Measurements from ENCODE around the gene PHLDB2. TPM values are rescaled to one million over a fixed set of nuclear protein-coding genes. Genes with fewer than 3 reads are reported as not detected.

PHLDB2 gene
- total and polyA plus RNA-seq, 2 of the 13 experiments (the other 11 are each of a cell fraction or from before 2014, with no cell fraction given) = 8.4 to 23.6 TPM

DNA sequence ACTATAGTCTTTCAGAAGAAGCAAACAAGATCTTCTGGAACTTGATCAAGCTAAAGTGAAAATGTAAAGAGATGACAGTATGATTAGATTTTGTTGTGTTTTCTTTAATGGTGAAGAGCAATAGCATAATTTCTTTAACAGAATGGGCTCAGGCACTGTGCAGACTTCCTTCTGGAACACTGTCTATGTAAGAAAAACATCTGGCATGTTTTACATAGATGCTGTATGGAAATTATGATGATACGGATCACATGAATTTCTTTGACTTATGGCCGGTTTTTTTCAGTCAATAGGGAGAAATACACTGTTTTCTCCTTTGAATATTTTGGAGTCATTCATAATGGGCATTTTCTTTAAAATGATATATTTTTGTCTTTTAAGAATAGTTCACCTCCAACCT, 42.6 kb downstream of the PHLDB2 start:
- peaks cover 14% of the 10 kb centered on the region for H3K4me1 ChIP-seq (ENCODE audit: insufficient read depth, low read length)
- ATAC-seq = no peak
- FAIRE-seq = no peak
- POLR2A ChIA-PET = no interaction called here
- no peaks in the 10 kb centered on the region; a peak in 1 of 5 replicates for H3K36me3 ChIP-seq (replicated peaks in 1 of 2; ENCODE audit: control insufficient read depth in 1 of 2, insufficient read depth in 2 of 2, low read length in 2 of 2)
- no peaks in the 10 kb centered on the region for H3K79me2 ChIP-seq (ENCODE audit: insufficient read depth, low read length)
- no TSS peak for BruUV-seq (replicated peaks)
- no peaks in the 10 kb centered on the region for H3K27me3 ChIP-seq (ENCODE audit: control insufficient read depth in 1 of 2, insufficient read depth in 2 of 2, low read length in 2 of 2)
- no peaks in the 10 kb centered on the region for H4K20me1 ChIP-seq (ENCODE audit: insufficient read depth, low read length)
- no peak overlapping the region for H3K4me2 ChIP-seq (ENCODE audit: low read depth, low read length)
- H3K9me3 ChIP-seq (ENCODE audit: low read length) = no peaks in the 10 kb centered on the region
- TF ChIP-seq GATAD2A (CRISPR knock-in tag; IDR thresholded peaks at IDR 0.05) (no peak), CHD2 (IDR thresholded peaks at IDR 0.05; ENCODE audit: low read depth, low read length) (no peak), XRCC5 (optimal IDR thresholded peaks at IDR 0.05; ENCODE audit: low read length) (no peak), NRL (CRISPR knock-in tag; IDR thresholded peaks at IDR 0.05; ENCODE audit: borderline replicate concordance) (no peak), JUNB (CRISPR knock-in tag; IDR thresholded peaks at IDR 0.05; ENCODE audit: borderline replicate concordance) (no peak), SRSF4 (IDR thresholded peaks at IDR 0.05; ENCODE audit: low read depth, low read length, poor library complexity, severe bottlenecking) (no peak), ZNF570 (CRISPR knock-in tag; IDR thresholded peaks at IDR 0.05; ENCODE audit: borderline replicate concordance) (no peak), ATF7 (IDR thresholded peaks at IDR 0.05) (no peak), ATF7 (CRISPR knock-in tag; IDR thresholded peaks at IDR 0.05) (no peak), FUBP1 (CRISPR knock-in tag; IDR thresholded peaks at IDR 0.05; ENCODE audit: borderline replicate concordance) (no peak)
- TF ChIP-seq, protein P1, sequence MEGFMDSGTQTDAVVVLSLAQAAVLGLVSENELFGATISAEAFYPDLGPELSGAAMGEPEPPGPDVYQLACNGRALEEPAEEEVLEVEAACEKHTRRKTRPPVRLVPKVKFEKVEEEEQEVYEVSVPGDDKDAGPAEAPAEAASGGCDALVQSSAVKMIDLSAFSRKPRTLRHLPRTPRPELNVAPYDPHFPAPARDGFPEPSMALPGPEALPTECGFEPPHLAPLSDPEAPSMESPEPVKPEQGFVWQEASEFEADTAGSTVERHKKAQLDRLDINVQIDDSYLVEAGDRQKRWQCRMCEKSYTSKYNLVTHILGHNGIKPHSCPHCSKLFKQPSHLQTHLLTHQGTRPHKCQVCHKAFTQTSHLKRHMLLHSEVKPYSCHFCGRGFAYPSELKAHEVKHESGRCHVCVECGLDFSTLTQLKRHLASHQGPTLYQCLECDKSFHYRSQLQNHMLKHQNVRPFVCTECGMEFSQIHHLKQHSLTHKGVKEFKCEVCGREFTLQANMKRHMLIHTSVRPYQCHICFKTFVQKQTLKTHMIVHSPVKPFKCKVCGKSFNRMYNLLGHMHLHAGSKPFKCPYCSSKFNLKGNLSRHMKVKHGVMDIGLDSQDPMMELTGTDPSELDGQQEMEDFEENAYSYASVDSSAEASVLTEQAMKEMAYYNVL (CRISPR knock-in tag; IDR thresholded peaks at IDR 0.05; ENCODE audit: borderline replicate concordance) = no peak
- TF ChIP-seq, protein P2, sequence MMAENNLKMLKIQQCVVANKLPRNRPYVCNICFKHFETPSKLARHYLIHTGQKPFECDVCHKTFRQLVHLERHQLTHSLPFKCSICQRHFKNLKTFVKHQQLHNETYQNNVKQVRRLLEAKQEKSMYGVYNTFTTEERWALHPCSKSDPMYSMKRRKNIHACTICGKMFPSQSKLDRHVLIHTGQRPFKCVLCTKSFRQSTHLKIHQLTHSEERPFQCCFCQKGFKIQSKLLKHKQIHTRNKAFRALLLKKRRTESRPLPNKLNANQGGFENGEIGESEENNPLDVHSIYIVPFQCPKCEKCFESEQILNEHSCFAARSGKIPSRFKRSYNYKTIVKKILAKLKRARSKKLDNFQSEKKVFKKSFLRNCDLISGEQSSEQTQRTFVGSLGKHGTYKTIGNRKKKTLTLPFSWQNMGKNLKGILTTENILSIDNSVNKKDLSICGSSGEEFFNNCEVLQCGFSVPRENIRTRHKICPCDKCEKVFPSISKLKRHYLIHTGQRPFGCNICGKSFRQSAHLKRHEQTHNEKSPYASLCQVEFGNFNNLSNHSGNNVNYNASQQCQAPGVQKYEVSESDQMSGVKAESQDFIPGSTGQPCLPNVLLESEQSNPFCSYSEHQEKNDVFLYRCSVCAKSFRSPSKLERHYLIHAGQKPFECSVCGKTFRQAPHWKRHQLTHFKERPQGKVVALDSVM (CRISPR knock-in tag; IDR thresholded peaks at IDR 0.05) = no peak
- CTCF ChIA-PET (ENCODE audit: low intra/inter-chr PET ratio, low total read pairs) = no interaction called here
- DNase-seq (ENCODE audit: low spot score) = no peak
- WGBS (ENCODE audit: low lambda C conversion rate) = 100% methylated on average over 2 of the region's 2 CpGs
- H2AFZ ChIP-seq (ENCODE audit: low read length) = no peak overlapping the region
- intact Hi-C loops (cut with micrococcal nuclease; ENCODE audit: unreplicated experiment) = no loop called here
- no peak overlapping the region for H3K4me3 ChIP-seq (replicated peaks in 1 of 3; ENCODE audit: insufficient read depth in 1 of 3, low read depth in 2 of 3, low read length in 3 of 3)
- H3K27ac ChIP-seq (ENCODE audit: extremely low read length, insufficient read depth, low read length) = no peak overlapping the region
- in situ Hi-C loops (cut with HindIII; ENCODE audit: extremely low pct_ligation_motif_present, low pct_unique_long_range_greater_than_20kb) = no loop called here
- no peak overlapping the region for H3K9ac ChIP-seq (ENCODE audit: insufficient read depth, low read depth, low read length)
